ENCODE measurements around the gene RET.

DNA sequence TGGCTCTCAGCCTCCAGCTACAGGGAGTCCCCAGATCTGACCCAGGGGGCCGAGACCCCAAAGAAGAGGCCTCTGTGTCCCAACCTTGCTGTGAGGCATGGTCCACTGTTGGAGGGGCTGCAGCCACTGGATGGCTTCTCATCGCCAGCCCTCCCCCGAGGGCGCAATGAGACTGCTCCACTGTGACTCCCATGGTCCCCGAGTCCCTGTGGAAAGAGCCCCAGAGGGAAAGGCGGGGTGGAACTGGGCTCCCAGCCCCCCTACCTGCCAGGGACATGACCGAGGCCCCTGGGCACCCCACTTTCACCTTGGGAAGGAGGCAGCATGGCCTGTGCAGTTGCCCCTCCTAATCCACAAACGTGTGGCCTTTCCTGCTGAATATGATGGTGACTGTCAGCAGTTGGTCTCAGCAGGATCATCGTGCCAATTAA, 33.5 kb upstream of the RET start:
- TF ChIP-seq, protein P1, sequence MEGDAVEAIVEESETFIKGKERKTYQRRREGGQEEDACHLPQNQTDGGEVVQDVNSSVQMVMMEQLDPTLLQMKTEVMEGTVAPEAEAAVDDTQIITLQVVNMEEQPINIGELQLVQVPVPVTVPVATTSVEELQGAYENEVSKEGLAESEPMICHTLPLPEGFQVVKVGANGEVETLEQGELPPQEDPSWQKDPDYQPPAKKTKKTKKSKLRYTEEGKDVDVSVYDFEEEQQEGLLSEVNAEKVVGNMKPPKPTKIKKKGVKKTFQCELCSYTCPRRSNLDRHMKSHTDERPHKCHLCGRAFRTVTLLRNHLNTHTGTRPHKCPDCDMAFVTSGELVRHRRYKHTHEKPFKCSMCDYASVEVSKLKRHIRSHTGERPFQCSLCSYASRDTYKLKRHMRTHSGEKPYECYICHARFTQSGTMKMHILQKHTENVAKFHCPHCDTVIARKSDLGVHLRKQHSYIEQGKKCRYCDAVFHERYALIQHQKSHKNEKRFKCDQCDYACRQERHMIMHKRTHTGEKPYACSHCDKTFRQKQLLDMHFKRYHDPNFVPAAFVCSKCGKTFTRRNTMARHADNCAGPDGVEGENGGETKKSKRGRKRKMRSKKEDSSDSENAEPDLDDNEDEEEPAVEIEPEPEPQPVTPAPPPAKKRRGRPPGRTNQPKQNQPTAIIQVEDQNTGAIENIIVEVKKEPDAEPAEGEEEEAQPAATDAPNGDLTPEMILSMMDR (IDR thresholded peaks at IDR 0.05) = no peak
- no peak for TF ChIP-seq POLR2A (IDR thresholded peaks at IDR 0.05)

Data from thyroid gland (tissue), 4 donors.